Measurements from ENCODE around the gene CERS6.
"Not testable (repeated sequence)": the region's sequence is repeated elsewhere in the genome, so short reads cannot be mapped to it uniquely, and the experiment has no call there.

CERS6 gene

DNA sequence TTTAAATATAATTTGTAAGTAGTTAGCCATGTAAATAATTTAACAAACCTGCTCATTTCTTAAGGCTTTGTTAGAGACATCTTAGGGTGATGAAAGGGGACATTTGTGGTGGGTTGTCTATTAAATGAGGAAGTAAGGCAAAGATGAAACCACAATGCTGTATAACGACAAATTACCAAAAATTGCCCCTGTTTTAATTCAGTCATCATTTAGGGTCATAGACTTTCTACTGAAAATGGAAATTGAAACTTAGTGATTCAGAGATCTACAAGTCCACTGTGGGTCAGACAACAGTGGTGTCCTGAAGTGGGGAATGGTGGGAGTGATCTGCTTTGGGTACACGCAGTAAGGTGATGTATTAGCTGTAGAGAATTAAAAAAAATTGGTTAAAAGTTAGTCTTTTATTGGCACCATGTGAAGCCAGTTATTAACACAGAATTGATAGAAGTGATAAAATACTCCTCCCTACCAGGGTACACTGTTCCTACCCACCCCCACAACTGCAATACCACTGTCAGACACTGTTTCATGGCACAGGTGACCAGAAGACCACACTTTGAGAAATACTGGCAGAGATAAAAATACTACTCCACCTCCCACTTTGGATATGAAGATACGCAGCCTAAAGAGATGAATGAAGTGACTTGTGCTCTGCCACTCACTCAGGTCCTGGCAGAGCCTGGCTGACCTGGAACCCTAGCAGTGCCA lies 13.4 kb downstream of the CERS6 start:
- DNase-seq, result no peak

DNA sequence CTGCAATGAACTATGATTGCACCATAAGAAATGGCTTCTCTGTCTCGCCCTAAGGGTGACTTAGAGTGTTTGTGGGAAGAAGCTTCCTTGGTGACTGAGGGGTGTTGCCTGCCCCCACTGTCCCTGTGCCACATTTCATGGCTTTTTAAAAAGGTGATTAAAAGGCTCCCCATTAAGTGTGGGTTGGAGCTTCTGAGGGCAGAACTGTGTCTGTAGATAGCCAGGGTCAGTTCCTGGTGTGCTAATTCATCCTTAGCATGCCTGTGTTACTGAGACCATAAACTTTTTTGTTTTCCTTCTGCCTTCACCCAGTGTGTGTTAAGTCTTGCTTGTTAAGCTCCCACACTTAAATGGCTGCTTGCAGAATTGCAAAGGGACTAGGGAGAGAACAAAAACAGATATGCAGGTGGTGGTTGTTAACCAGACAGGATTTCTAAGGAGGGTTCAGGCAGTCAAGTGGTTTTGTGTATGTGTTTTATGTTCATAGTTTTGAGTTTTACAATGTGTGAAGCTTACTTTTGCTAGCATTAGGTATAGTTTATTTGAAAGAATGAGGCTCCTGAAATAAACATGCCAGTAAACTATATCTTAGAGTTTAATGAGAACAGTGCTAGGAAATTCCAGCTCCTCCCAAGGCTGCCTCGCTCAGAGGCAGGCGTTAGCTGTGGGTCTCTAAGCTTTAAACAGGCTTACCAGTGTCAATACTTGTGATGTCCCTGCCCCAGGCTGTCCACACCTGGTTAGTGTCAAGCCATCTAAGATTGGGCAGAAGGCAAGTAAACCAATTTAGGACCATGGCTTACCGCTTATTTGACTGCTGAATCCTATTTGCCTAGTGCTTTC lies 14.5 kb downstream of the CERS6 start:
- DNase-seq, result no peak

DNA sequence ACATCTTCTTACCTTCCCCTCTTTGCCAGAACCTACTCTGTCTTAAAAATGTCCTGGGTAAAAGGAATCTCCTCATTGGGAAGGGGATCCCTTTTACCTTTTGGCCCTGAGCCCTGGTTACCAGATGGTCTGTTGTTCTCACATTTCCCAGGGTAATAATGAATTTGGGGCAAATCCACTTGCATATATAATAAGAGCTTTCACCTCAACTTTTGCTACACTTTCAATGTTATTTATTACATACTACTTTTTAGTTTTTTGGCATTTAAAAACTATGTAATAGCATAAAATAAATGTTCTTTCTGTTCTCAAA lies 15.0 kb downstream of the CERS6 start:
- DNase-seq, result no peak

DNA sequence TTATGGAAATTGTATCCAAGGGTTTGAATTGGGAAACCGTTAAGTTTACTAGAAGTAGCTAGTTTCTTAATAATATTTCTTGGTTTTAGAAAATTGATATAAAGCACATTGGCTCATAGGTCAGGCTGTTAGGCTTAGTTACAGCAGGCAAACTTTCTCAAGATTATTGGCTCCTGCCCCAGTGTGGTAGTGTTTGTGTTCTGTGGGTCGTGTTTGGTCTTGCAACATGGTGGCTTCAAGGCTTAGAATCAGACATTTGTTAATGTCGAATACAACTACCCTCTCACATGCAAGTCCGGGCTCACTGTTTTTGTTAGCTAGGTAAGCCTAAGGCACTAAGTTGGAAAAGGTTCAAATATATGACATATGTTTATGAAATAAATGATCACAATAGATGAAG lies 19.6 kb downstream of the CERS6 start:
- DNase-seq, result no peak

DNA sequence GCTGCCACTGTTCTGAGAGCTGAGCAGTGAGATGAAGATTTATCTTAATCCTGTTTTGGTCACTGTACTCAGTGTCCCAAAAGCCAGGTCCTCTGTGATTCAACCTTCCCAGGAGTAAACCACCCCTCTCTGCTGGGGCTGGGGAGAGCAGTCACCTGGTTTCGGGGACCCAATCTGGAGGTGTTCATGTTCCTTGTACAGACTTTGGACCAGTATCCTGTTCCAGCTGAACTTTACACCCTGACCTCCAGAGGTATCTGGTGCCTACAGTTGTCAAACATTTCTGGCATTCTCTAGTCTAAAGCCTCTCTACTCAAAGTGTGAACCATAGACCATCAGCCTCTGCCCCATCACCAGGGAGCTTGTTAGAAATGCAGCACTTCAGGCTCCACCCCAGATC lies 22.1 kb downstream of the CERS6 start:
- DNase-seq, result no peak

DNA sequence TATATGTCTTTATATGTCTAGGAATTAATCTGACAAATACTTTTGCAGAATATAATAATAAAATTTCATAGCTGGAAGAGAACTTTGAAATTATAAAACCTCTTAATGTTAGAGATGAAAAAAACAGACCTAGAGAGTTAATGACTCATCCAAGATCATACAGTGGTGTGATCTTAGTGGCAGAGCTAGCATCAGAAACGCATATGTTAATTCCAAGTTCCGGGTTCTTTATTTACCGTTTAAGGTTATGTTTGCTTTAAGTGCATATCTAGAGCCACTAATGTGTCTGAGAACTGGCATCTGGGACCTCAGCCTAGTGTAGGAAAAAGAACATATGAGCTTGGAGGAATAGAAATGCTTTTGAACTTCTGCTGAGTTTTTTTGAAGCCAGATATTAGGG lies 24.3 kb downstream of the CERS6 start:
- no peak for DNase-seq

DNA sequence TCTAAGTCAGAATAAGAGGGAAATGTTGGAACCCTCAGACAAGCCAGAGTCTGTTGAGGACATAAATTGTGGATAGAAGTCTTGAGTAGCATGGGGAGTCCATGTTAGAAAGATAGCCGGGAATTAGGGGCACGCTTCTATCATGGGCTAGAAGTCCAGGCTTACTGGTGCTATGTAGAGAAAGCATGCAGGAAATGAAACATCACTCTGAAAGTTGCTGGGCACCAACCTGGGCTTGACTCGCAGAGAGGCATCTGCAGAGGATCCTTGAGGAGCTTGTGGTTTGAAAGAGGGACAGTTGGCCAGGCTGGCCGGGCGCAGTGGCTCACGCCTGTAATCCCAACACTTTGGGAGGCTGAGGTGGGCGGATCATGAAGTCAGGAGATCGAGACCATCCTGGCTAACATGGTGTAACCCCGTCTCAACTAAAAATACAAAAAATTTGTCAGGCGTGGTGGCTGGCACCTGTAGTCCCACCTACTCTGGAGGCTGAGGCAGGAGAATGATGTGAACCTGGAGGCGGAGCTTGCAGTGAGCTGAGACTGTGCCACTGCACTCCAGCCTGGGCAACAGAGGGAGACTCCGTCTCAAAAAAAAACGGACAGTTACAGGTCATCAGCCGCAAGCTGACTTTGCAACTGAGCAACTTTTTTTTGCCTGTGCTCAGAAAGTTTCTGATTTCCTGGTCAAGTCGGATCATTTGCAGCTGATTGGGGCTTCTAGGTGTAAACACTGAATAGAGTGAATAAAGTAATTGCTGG lies 24.9 kb downstream of the CERS6 start:
- no peak for DNase-seq

DNA sequence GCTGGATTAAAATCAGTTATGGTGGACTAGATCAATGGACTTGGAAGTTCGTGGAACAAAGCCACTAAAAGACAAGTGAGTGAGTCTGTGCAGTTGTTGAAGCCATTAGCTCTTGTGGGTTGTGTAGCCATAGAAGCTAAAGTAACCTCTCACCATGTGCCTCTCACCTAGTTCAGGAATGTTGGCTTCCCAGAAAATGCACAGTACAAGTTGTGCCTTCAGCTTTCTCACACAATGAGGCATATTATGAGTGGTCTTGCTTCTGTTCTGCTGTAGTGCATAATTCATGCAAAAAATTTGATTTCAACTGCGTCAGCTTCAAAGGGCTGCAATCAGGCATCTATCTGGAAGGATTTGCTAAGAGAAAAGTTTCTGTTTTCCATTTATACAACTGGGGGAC lies 26.2 kb downstream of the CERS6 start:
- DNase-seq, result no peak

DNA sequence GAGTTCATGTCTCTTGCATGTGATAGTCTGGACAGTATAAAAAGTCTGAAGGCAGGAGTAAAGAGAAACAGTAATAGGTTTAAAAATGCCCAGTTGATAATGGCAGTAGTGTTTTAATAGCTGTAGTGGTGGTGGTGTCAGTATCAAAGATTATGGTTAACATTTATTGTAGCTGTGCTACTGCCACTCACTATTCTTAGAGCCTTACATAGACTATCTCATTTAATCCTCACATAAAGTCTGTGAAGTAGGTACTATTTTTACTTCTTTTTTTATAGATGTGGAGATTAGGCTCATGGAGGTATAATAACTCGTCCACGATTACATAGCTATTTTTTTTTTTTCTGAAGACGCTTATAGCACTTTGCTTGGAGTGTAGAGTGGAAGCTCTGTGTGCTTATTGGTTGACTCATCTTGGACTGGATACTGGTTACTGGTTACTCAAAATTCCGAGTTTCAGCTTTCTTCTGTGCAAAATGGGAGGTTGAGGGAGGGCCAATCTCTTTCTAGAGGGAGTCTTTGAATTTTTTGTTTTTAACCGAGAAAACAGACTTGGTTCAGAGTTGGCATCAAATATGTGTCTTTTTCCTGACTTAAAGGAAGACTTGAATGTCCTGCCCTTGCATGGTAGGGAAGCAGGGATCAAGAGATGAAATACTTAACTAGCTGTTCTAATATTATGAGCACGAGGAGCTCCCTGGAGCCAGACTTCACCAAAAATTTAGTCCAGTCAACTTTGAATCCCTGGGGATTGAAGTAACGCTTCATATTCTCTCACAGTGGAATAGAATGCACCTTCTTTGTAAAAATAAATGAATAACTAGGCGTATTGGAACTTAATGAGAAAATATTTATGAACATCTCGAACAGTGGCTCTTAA lies 27.1 kb downstream of the CERS6 start:
- no peak for DNase-seq

DNA sequence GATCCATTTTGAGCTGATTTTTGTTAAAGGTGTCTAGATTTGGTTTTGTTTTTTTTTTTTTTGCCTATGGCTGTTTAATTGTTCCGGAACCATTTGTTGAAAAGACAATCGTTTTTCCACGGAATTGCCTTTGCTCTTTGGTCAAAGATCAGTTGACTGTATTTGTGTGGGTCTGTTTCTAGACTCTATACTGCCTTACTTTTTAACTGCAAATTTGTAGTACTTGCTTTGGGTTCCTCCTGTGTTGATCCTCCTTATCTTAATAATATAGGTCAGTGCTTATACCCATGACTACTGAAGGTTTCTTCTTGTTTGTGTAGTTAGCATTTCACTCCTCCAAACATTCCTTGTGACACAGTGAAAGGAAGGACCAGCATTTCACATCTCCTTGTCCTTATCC lies 30.4 kb downstream of the CERS6 start:
- no peak for DNase-seq

DNA sequence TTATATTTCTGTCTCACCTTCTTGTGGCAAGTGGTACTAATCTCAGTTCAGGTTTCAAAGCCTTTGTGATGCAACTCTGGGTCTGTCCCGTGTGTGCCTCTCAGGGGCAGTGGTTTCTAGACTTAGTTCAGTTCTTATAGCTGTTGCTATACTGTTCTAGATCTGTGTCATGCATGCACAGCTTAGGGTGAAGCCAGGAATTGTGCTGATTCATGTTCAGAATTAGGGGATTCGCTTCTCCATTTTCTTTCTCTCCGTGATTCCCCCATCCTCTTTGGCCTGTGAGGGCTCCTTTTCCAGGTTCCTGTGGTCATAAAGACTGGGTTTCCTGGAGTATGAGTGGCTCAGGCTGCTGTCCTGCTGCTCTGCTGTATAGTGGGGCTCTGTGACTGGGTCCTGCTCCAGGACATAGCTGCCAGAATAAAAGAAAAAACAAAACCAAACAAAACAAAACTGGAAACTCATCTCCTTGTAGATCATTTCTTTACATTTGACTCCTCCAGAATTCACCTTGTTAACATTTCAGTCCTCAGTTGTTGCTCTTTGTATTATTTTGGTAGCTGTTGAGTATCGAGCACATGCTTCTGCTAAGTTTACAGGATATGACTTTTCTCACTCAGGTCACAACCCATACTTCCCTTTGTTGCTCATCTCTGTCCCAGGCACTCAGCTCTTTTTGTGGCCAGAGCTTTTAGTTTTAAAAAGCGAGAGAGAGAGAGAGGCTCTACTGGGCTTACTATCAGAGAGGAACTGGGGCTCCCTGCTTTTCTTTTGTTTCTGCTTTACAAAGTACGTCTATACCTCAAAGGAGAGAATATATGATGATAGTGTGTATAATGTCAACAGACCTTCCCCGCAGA lies 34.2 kb downstream of the CERS6 start:
- DNase-seq, result no peak

DNA sequence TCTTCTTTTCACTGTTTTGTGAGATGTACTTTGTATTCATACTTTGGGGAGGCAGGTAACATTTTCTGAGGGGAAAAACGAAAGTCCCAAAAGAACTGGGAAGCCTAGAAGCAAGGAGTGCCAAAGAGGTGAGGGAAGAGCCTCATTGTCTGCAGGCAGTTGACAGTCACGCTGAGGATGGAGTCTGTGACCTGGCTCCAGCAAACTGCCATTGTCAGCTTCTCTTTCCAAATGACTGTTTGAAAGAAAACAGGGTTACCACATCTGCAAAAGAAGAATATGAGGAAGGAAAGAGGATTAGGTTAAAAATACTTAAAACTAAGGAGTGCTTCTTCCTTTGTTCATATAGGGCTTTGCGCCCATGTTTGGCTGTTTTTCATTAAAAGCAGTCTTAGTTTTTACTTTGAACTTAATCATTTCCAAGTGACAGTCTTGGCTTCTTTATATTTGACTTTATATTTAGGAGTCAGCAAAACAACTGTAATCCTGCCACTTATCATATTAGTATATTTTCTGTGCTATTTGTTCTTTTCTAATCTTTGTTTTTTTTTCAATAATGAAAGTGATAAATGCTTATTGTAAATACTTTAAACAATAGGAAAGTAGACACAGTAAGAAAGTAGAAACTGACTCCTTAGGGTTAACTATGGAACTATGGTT lies 35.0 kb downstream of the CERS6 start:
- DNase-seq, result no peak

DNA sequence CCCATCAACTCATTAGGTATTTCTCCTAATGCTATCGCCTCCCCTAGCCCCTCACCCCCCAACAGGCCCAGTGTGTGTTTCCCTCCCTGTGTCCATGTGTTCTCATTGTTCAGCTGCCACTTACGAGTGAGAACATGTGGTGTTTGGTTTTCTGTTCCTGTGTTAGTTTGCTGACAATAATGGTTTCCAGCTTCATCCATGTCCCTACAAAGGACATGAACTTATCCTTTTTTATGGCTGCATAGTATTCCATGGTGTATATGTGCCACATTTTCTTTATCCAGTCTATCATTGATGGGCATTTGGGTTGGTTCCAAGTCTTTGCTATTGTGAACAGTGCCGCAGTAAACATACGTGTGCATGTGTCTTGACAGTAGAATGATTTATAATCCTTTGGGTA lies 35.7 kb downstream of the CERS6 start:
- not testable (repeated sequence) for DNase-seq

DNA sequence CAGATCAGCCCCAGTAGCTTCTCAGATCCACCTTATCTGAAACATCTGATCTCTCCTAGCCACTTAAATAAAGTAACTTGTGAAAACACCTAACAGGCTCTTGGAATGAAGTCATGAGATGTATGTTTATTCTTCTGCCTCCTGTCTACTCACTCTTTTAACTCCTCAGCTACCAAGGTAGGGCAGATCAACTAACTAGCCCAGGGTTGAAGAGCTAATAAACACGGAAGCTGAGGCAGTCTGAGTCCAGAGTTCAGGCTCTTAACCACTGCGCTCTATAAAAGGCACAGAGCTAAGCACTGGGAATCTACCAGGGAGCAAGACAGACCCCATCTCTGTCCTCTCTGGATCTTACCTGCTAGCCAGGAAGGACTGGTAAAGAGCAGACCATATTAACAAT lies 37.1 kb downstream of the CERS6 start:
- DNase-seq, result not testable (repeated sequence)

DNA sequence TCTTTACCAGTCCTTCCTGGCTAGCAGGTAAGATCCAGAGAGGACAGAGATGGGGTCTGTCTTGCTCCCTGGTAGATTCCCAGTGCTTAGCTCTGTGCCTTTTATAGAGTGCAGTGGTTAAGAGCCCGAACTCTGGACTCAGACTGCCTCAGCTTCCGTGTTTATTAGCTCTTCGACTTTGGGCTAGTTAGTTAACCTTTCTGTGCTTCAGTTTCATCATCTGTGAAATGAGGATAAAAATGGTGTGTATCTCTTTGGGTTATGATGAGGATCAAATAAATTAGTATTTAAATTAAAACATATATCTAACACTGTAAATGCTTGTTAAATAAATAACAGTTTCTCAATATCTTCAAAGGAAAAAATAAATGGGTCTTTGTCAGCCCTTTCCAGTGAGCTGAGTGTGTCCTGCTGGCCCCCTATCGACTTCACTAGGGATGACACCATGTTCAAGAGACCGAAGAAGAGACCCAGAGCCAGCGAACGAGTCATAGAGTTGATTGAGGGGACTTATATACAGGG lies 38.2 kb downstream of the CERS6 start:
- no peak for DNase-seq

DNA sequence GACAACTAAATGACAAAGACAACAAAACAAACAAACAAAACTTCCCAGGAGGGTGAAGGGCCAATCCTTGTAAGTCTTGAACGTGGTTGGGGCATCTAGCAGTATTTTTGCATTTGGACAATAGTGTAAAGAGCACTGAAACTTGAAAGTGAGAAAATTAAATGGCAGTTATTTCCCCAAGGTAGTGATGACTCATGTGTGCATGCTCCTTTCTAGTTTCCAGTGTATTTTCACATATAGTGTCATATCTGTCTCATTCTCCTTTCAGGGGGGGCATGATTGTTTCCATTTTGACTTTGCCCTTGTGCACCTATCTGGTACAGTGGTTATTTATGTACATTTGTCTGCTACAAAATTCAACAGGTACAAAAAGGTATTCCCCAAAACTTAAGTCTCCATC lies 39.5 kb downstream of the CERS6 start:
- DNase-seq, result no peak

DNA sequence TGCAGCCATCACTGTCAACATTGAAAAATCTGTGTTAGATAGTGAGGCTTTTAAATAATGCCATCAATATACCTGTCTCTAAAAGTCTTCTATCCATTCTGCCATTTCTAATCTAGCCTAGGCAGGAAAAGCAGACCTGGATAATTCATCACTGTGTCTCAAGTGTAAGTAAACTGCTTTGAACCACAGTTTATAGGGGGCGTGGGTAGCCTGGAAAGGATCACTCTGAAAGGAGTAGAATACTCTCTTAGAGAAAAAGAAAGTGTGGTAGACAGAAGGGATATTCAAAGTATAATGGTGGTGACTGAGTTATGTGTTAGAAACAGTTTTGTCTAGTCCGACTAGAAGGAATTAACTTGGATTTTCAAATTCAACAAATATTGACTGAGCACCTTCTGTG lies 40.8 kb downstream of the CERS6 start:
- DNase-seq, result no peak

DNA sequence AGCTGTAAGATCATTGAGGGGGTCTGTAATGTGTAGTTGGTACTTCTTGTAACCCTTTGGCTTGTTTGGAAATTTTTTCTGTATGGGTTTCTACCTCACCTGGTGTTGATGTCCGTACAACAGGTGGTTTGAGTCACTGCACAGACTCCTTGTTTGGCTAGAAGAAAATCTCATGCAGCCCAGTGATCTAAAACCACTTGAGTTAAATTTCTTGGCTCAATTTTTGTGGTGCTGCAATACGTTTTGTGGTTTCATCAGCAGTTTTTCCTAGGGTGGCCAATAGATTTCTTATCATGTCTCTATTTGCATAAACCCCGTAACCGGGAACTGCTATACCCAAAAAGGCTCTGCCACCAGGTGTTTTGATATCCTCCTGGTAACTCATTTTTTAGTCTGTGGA lies 43.4 kb downstream of the CERS6 start:
- no peak for DNase-seq

DNA sequence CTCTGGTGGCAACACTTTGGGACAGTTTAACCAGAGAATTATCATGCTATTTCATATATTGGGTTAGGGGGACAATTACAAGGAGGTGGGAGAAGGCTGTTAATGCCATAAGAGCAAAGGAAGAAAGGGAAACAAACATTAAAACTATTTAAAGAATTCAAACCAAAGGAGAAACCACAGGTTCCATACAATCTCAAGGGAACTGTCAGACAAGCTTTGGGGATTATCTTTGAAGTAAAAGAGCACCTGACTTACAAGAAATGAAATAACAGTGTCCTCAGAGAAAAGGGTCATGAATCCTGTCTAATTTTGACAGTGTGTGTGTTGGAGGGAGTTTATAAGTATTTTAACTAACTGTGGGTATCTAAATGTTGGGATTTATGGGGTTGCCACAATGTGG lies 44.4 kb downstream of the CERS6 start:
- no peak for DNase-seq

DNA sequence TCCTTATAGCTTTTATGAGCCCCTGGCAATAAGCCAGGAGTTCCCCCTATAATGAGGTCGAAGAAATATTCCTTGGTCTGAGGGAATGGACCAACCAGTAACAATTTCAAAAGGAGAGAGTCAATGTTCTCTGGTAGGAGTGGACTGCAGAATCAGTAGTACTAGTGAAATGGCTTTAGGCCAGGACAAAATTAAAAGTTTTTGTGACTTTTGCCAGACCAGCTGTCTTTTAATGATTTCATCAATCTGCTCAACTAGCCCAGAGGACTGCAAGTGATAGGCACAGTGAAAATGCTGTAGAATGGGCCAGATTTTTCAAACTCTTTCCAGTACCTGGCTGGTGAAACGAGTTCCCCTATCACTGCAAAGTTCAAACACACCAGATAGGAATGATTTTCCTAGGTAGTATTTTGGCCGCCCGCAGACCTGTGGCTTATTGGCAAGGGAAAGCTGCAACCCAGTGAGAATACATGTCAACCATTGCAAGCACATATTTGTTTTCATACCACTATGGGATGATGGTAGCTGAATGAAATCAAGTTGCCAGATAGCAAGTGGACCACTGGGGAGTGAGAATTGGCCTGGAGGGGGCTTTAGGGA lies 45.5 kb downstream of the CERS6 start:
- no peak for DNase-seq

DNA sequence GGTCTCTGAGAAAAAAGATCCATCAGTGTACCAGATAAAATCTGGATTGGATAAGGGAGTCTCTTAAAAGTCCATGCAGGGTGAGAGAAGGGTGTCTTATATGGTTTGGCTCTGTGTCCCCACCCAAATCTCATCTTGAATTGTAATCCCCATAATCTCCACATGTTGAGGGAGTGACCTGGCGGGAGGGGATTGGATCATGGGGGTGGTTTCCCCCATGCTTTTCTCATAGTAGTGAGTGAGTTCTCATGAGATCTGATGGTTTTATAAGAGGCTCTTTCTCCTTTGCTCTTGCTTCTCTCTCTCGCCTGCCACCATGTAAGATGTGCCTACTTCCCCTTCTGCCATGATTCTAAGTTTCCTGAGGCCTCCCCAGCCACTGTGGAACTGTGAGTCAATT lies 46.8 kb downstream of the CERS6 start:
- DNase-seq, result not testable (repeated sequence)
